ENCODE measurements around the gene KCNQ1.

- no peak for TF ChIP-seq CTCF (IDR thresholded peaks at IDR 0.05)
- TF ChIP-seq POLR2AphosphoS5 (IDR thresholded peaks at IDR 0.05): no peak
These were observed 70.8 kb downstream of the KCNQ1 start for GRCh38 chr11:2515401-2516275.

Data from gastroesophageal sphincter (tissue), 3 donors.